GM19372 (cell line): ENCODE results near the gene IGFN1.

Source experiments
- ATAC-seq: cut with Tn5 transposase; IDR thresholded peaks from one replicate; pipeline ENCODE4 v1.9.1; 2021; ENCODE audit warnings: mild to moderate bottlenecking, low read depth, moderate library complexity; ENCODE audit not compliant: unreplicated experiment

Gene IGFN1

GRCh38 chr1:201215531-201216357 is 25.1 kb downstream of the IGFN1 start:
- no peak for ATAC-seq

DNA sequence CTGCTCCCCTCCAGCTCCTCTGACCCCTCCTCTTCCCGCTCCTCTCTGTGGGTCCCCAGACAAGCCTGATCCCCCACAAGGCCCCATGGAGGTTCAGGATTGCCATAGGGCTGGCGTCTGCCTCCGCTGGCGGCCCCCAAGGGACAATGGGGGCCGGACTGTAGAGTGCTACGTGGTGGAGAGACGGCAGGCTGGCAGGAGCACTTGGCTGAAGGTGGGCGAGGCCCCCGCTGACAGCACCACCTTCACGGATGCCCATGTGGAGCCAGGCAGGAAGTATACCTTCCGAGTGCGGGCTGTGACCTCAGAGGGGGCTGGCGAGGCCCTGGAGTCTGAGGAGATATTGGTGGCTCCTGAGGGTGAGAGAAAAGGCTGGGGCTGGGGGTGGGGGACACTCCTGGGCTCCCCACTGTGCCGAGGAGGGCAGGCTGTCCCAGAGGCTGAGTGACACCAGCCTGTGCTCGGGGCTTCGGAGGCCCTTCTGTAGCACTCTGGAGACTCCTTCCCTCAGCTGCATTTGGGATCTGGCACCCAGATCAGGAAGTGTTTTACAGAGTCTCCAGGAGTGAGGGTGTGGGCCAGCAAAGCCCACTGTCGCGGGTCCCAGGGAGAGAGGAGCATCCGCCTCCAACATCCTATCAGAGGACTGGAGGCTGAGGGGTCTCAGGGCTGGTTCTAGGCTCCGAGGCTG is 25.9 kb downstream of the IGFN1 start:
- no peak for ATAC-seq

- ATAC-seq = no peak
Observed at GRCh38 chr1:201217146-201217545, 26.5 kb downstream of the IGFN1 start.

DNA sequence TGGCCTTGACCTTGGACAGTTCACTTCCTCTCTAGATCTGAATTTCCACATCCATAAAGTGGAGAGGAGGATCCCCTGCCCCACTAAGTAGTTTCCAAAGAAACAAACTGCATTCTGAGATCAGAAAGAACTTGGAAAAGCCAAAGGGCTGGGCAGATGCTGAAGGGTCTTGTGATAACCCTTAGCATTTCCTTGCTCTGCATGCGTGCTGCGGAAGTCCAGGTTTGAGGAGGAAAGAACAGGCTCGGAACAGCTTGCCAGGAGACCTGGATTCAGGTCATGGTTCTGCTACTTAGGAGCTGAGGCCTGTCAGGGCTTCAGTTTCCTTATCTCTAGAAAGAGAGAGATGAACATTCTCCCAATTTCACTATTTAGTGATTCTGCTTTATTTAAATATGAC is 27.2 kb downstream of the IGFN1 start:
- ATAC-seq = no peak

DNA sequence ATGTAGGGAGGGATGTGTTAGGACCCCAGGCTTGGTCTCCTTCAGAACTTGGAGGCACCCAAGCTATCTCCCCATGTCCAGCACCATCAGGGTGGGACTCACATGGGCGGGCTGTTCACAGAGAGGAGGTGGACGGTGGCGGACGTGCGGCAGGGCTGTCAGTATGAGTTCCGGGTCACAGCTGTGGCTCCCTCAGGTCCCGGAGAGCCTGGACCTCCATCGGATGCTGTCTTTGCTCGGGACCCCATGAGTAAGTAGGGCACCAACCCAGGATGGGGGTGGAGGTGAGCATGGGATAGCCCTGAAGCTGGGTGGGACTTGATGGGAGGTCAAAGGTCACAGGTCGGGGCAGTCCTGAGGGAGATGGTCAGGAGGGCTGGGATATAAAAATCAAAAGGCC is 27.8 kb downstream of the IGFN1 start:
- ATAC-seq = no peak

GRCh38 chr1:201219481-201220387 is 29.1 kb downstream of the IGFN1 start:
- ATAC-seq = no peak

- ATAC-seq = no peak
Observed at GRCh38 chr1:201220388-201220715, 29.7 kb downstream of the IGFN1 start.

DNA sequence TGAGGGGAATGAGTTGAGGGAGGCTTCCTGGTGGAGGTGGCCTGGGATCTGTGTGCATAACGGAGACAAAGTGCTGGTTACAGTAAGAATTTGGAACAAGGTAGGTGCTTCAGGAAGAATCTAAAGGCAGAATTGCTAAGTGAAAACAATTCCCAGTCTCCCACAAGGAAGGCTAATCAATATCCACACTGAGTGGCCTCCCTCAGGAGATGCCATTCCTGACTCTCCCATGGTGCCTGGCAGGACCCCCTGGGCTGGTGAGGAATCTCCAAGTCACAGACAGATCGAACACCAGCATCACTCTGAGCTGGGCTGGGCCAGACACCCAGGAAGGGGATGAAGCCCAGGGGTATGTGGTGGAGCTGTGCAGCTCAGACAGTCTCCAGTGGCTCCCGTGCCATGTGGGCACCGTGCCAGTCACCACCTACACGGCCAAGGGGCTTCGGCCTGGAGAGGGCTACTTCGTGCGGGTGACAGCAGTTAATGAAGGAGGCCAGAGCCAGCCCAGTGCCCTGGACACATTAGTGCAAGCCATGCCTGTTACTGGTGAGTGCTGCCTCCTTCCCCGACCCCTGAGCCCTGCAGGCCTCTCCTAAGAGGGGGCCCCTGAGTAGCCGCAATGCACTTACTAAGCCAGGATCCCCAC is 30.7 kb downstream of the IGFN1 start:
- no peak for ATAC-seq

- no peak for ATAC-seq
Observed at GRCh38 chr1:201222125-201222524, 31.5 kb downstream of the IGFN1 start.

GRCh38 chr1:201223852-201224665 is 33.4 kb downstream of the IGFN1 start:
- no peak for ATAC-seq

DNA sequence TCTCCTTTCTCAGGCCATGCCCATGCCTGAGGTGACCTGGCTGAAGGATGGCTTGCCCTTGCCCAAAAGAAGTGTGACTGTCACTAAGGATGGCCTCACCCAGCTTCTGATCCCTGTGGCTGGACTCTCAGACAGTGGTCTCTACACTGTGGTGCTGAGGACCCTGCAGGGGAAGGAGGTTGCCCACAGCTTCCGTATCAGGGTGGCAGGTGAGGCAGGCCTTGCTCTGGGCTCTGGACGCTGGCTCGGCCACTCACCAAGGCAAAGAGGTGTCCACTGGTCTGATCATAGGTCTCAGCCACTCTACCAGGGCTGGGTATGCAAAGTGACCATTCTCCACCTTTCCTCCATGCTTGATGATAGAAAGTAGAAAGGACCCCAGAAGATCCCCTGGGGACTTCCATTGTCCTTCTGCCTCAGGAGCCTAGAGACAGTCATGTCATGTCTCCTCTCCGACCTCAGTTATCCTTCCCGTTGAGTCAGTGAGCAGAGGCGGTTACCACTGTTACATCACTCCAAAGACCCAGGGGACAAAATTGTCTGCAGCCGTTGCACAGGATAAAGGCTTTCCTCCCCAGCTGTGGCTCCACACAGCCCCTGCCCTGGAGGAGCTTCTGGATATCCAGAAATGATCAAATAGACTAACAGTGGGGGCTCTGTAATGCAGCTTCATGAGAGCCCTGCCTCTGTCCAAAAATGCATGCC is 34.2 kb downstream of the IGFN1 start:
- no peak for ATAC-seq

- no peak for ATAC-seq
Observed at GRCh38 chr1:201226178-201226514, 35.5 kb downstream of the IGFN1 start.

DNA sequence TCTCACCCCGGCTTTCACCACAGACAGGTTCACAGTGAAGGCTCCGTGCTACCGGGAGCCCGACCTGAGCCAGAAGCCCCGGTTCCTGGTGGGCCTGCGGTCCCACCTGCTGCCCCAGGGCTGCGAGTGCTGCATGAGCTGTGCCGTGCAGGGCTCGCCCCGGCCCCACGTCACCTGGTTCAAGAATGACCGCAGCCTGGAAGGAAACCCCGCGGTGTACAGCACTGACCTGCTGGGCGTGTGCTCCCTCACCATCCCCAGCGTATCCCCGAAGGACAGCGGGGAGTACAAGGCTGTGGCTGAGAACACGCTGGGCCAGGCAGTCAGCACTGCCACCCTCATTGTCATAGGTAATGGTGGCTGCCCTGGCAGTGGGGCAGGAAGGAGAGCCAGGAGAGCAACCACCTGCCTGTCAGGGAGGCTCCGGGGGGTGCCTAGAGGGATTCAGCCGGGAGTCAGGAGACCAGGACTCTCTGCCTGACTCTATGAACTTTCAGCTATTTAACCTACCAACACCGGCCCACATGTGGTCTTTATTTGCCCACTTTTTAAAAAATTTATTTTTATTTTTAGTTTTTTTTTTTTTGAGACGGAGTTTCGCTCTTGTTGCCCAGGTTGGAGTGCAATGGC is 36.4 kb downstream of the IGFN1 start:
- ATAC-seq = no peak

- no peak for ATAC-seq
Observed at GRCh38 chr1:201228011-201228983, 37.7 kb downstream of the IGFN1 start.

GRCh38 chr1:201229095-201229494 is 38.5 kb downstream of the IGFN1 start:
- no peak for ATAC-seq

GRCh38 chr1:201229771-201230635 is 39.4 kb downstream of the IGFN1 start:
- ATAC-seq = no peak

- ATAC-seq = no peak
Observed at GRCh38 chr1:201230676-201231075, 40.1 kb downstream of the IGFN1 start.
